Measurements from ENCODE around the gene PLXDC1.

PLXDC1 gene

GRCh38 chr17:39144416-39144840 lies 7.0 kb downstream of the PLXDC1 start:
- TF ChIP-seq ZFX (IDR thresholded peaks at IDR 0.05; ENCODE audit: borderline replicate concordance) (no peak), CTCF (IDR thresholded peaks at IDR 0.05) (no peak)
- H3K27ac ChIP-seq: no peak overlapping the region

GRCh38 chr17:39143552-39144093 lies 7.8 kb downstream of the PLXDC1 start:
- no peak for TF ChIP-seq ZFX (IDR thresholded peaks at IDR 0.05; ENCODE audit: borderline replicate concordance)
- no peak for TF ChIP-seq CTCF (IDR thresholded peaks at IDR 0.05)
- H3K27ac ChIP-seq: no peak overlapping the region

GRCh38 chr17:39141915-39142664 lies 9.3 kb downstream of the PLXDC1 start:
- TF ChIP-seq CTCF (IDR thresholded peaks at IDR 0.05) (no peak), ZFX (IDR thresholded peaks at IDR 0.05; ENCODE audit: borderline replicate concordance) (no peak)
- H3K27ac ChIP-seq: no peak overlapping the region

- H3K27ac ChIP-seq: no peak overlapping the region
- TF ChIP-seq CTCF (IDR thresholded peaks at IDR 0.05) (no peak), ZFX (IDR thresholded peaks at IDR 0.05; ENCODE audit: borderline replicate concordance) (no peak)
Observed at GRCh38 chr17:39141294-39141693, 10.1 kb downstream of the PLXDC1 start.

- no peak overlapping the region for H3K27ac ChIP-seq
- TF ChIP-seq ZFX (IDR thresholded peaks at IDR 0.05; ENCODE audit: borderline replicate concordance) (no peak), CTCF (IDR thresholded peaks at IDR 0.05) (no peak)
Observed at GRCh38 chr17:39139561-39139960, 11.9 kb downstream of the PLXDC1 start.

GRCh38 chr17:39139161-39139511 lies 12.3 kb downstream of the PLXDC1 start:
- no peak for TF ChIP-seq CTCF (IDR thresholded peaks at IDR 0.05)
- TF ChIP-seq ZFX (IDR thresholded peaks at IDR 0.05; ENCODE audit: borderline replicate concordance): no peak
- H3K27ac ChIP-seq: no peak overlapping the region

GRCh38 chr17:39138431-39139160 lies 12.8 kb downstream of the PLXDC1 start:
- H3K27ac ChIP-seq: no peak overlapping the region
- TF ChIP-seq CTCF (IDR thresholded peaks at IDR 0.05): no peak
